ENCODE measurements around the gene PRR35.

PRR35 gene

GRCh38 chr16:528111-529011, 31.8 kb upstream of the PRR35 start:
- no peak for DNase-seq

- DNase-seq: no peak
These were observed 31.1 kb upstream of the PRR35 start for GRCh38 chr16:529012-529575.

- DNase-seq: no peak
These were observed 29.9 kb upstream of the PRR35 start for GRCh38 chr16:530111-530817.

- DNase-seq: no peak
These were observed 28.6 kb upstream of the PRR35 start for GRCh38 chr16:531494-532125.

GRCh38 chr16:533391-534123, 26.6 kb upstream of the PRR35 start:
- no peak for DNase-seq

- no peak for DNase-seq
These were observed 26.1 kb upstream of the PRR35 start for GRCh38 chr16:534135-534534.

- DNase-seq: peak; percentile 80
These were observed 25.2 kb upstream of the PRR35 start for GRCh38 chr16:534856-535445.

GRCh38 chr16:535446-536405, 24.5 kb upstream of the PRR35 start:
- peak; percentile 97 for DNase-seq

GRCh38 chr16:536746-537145, 23.4 kb upstream of the PRR35 start:
- DNase-seq: no peak

- DNase-seq: no peak
These were observed 22.5 kb upstream of the PRR35 start for GRCh38 chr16:537415-538335.

GRCh38 chr16:539901-540530, 20.2 kb upstream of the PRR35 start:
- DNase-seq: no peak

- no peak for DNase-seq
These were observed 19.4 kb upstream of the PRR35 start for GRCh38 chr16:540645-541340.

- no peak for DNase-seq
These were observed 16.7 kb upstream of the PRR35 start for GRCh38 chr16:543301-544164.

- no peak for DNase-seq
These were observed 15.7 kb upstream of the PRR35 start for GRCh38 chr16:544517-544916.

- DNase-seq: no peak
These were observed 13.1 kb upstream of the PRR35 start for GRCh38 chr16:546909-547770.

- no peak for DNase-seq
These were observed 11.6 kb upstream of the PRR35 start for GRCh38 chr16:548586-548985.

Measured in 8988T (cell line).